ENCODE data around the gene FRMD5. TPM values are rescaled to one million over a fixed set of nuclear protein-coding genes. Genes with fewer than 3 reads are reported as not detected.

The FRMD5 gene
- polyA plus RNA-seq, 3 donors: not detected

DNA sequence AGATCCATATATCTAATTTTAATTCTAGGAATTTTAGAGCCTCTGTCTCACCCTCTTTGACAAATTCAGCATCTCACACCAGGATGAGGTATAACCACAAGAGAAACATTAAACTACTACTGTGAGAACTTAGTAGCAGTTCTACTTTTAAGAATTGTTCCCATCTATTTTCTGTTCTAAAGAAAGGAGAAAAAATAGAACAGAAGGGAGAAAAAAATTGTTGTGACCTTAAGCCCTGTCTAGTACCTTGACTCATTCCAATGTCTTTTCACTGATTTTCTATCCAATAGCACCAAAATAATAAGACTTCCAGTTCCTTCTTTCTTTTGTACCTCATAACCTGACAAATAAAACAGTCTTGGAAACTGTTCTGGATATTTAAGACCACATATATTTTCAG, 37.0 kb downstream of the FRMD5 start:
- Mint-ChIP-seq H3K36me3 (no peaks in the 10 kb centered on the region), H3K27ac (no peak overlapping the region)

GRCh38 chr15:44157679-44158078, 37.4 kb downstream of the FRMD5 start:
- Histone ChIP-seq H3K9ac (ENCODE audit: insufficient read depth, low read length, poor library complexity, severe bottlenecking) (no peak overlapping the region), H3K27ac (ENCODE audit: low read depth in 1 of 2, low read length in 2 of 2) (no peak overlapping the region), H3K9me3 (replicated peaks in 1 of 2; ENCODE audit: control insufficient read depth in 1 of 2, insufficient read depth in 1 of 2, low read length in 2 of 2) (no peaks in the 10 kb centered on the region), H4K20me1 (ENCODE audit: insufficient read depth, low read length) (no peaks in the 10 kb centered on the region), H3K79me2 (ENCODE audit: insufficient read depth, low read length) (no peaks in the 10 kb centered on the region), H3K4me1 (ENCODE audit: control insufficient read depth in 1 of 2, insufficient read depth in 2 of 2, low read length in 2 of 2) (no peaks in the 10 kb centered on the region), H3K36me3 (replicated peaks in 1 of 2; ENCODE audit: control insufficient read depth in 1 of 2, insufficient read depth in 2 of 2, low read length in 2 of 2) (no peaks in the 10 kb centered on the region), H3K4me2 (replicated peaks; ENCODE audit: extremely low read depth, low read length, poor library complexity, severe bottlenecking) (no peak overlapping the region), H2AFZ (ENCODE audit: insufficient read depth, low read depth, low read length, poor library complexity, severe bottlenecking) (no peak overlapping the region), H3K4me3 (replicated peaks in 1 of 3; ENCODE audit: low read depth in 2 of 3, low read length in 3 of 3) (no peak overlapping the region), H3K27me3 (ENCODE audit: control insufficient read depth in 2 of 2, insufficient read depth in 2 of 2, low read length in 2 of 2) (peaks cover 0 to 6% of the 10 kb centered on the region in 2 donors)
- Mint-ChIP-seq H3K4me1 (no peaks in the 10 kb centered on the region), H3K4me3 (no peak overlapping the region), H3K9me3 (peaks cover 0 to 1% (median 0%) of the 10 kb centered on the region in 7 donors), H3K27me3 (ENCODE audit: low read depth in 3 of 3) (peaks cover 1 to 19% (median 8%) of the 10 kb centered on the region in 3 donors), H3K27ac (no peak overlapping the region), H3K36me3 (no peaks in the 10 kb centered on the region)
- intact Hi-C loops (cut with micrococcal nuclease): no loop called here
- no CpG with 5 or more reads among the region's 1 CpG for WGBS (ENCODE audit: insufficient coverage)
- no peak for DNase-seq
- TF ChIP-seq, protein P1, sequence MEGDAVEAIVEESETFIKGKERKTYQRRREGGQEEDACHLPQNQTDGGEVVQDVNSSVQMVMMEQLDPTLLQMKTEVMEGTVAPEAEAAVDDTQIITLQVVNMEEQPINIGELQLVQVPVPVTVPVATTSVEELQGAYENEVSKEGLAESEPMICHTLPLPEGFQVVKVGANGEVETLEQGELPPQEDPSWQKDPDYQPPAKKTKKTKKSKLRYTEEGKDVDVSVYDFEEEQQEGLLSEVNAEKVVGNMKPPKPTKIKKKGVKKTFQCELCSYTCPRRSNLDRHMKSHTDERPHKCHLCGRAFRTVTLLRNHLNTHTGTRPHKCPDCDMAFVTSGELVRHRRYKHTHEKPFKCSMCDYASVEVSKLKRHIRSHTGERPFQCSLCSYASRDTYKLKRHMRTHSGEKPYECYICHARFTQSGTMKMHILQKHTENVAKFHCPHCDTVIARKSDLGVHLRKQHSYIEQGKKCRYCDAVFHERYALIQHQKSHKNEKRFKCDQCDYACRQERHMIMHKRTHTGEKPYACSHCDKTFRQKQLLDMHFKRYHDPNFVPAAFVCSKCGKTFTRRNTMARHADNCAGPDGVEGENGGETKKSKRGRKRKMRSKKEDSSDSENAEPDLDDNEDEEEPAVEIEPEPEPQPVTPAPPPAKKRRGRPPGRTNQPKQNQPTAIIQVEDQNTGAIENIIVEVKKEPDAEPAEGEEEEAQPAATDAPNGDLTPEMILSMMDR (IDR thresholded peaks at IDR 0.05): no peak

More for the DNA sequence above, 37.0 kb downstream of the FRMD5 start:
- Histone ChIP-seq H3K4me3 (replicated peaks in 1 of 3; ENCODE audit: low read depth in 2 of 3, low read length in 3 of 3) (no peak overlapping the region), H3K27ac (ENCODE audit: low read depth in 1 of 2, low read length in 2 of 2) (no peak overlapping the region), H3K79me2 (ENCODE audit: insufficient read depth, low read length) (no peaks in the 10 kb centered on the region), H3K9ac (ENCODE audit: insufficient read depth, low read length, poor library complexity, severe bottlenecking) (no peak overlapping the region), H2AFZ (ENCODE audit: insufficient read depth, low read depth, low read length, poor library complexity, severe bottlenecking) (no peak overlapping the region), H4K20me1 (ENCODE audit: insufficient read depth, low read length) (no peaks in the 10 kb centered on the region), H3K4me1 (ENCODE audit: control insufficient read depth in 1 of 2, insufficient read depth in 2 of 2, low read length in 2 of 2) (no peaks in the 10 kb centered on the region), H3K27me3 (ENCODE audit: control insufficient read depth in 2 of 2, insufficient read depth in 2 of 2, low read length in 2 of 2) (peaks cover 0 to 6% of the 10 kb centered on the region in 2 donors), H3K36me3 (replicated peaks in 1 of 2; ENCODE audit: control insufficient read depth in 1 of 2, insufficient read depth in 2 of 2, low read length in 2 of 2) (no peaks in the 10 kb centered on the region), H3K4me2 (replicated peaks; ENCODE audit: extremely low read depth, low read length, poor library complexity, severe bottlenecking) (no peak overlapping the region), H3K9me3 (replicated peaks in 1 of 2; ENCODE audit: control insufficient read depth in 1 of 2, insufficient read depth in 1 of 2, low read length in 2 of 2) (no peaks in the 10 kb centered on the region)
- intact Hi-C loops (cut with micrococcal nuclease): no loop called here
- TF ChIP-seq, protein P1 (IDR thresholded peaks at IDR 0.05): no peak
- Mint-ChIP-seq H3K9me3 (peaks cover 0 to 1% (median 0%) of the 10 kb centered on the region in 7 donors), H3K27me3 (ENCODE audit: low read depth in 3 of 3) (peaks cover 1 to 19% (median 8%) of the 10 kb centered on the region in 3 donors), H3K4me1 (no peaks in the 10 kb centered on the region), H3K4me3 (no peak overlapping the region)
- no peak for DNase-seq
